OCI-LY7 (cell line): ENCODE measurements around the gene OAS1. TPM values are rescaled to one million over a fixed set of nuclear protein-coding genes. Genes with fewer than 3 reads are reported as not detected.

Source experiments
- BruUV-seq: library from RNA; stranded (reverse); fragments of 400-500 nt; replicated peaks from 2 replicates; lab custom pipeline; 2021; lab: Mats Ljungman, UMichigan
- CTCF ChIA-PET: fragments of 300-600 bp; sonication (Branson Sonifier 250); formaldehyde crosslinking; loops from one replicate; lab custom pipeline; 2022; ENCODE audit warnings: antibody characterized with exemption; ENCODE audit not compliant: unreplicated experiment; lab: Charles Lee
- POLR2A ChIA-PET: fragments of 300-600 bp; sonication (Branson Sonifier 250); formaldehyde crosslinking; loops from one replicate; lab custom pipeline; 2022; ENCODE audit warnings: antibody characterized with exemption; lab: Charles Lee
- DNase-seq: peaks from one replicate; pipeline ENCODE4 v3.0.0-alpha.2; 2015; ENCODE audit warnings: low spot score
- H2AFZ ChIP-seq: fragments of 200-600 bp; sonication (generic), shearing (Covaris generic); 2 replicates; pipeline ENCODE4 v1.6.1; 2014; ENCODE audit warnings: mild to moderate bottlenecking, antibody characterized with exemption, low read length, moderate library complexity
- H3K27ac ChIP-seq: fragments of 200-600 bp; sonication (generic); 2 replicates; pipeline ENCODE4 v1.5.1; 2014; ENCODE audit warnings: mixed run types, low read depth, mild to moderate bottlenecking, moderate library complexity, low read length, inconsistent platforms; ENCODE audit not compliant: poor library complexity, severe bottlenecking
- H3K36me3 ChIP-seq: fragments of 200-600 bp; sonication (generic); 2 replicates; pipeline ENCODE4 v1.6.1; 2014; ENCODE audit warnings: mild to moderate bottlenecking, antibody characterized with exemption, low read length, moderate library complexity, mixed read lengths; ENCODE audit not compliant: insufficient read depth
- H3K4me1 ChIP-seq: fragments of 200-600 bp; sonication (generic); 2 replicates; pipeline ENCODE4 v1.5.1; 2014; ENCODE audit warnings: mild to moderate bottlenecking, low read length; ENCODE audit not compliant: insufficient read depth, poor library complexity, severe bottlenecking
- H3K4me2 ChIP-seq: fragments of 200-600 bp; sonication (generic); 2 replicates; pipeline ENCODE4 v1.6.1; 2014; ENCODE audit warnings: mild to moderate bottlenecking, low read length
- H3K4me3 ChIP-seq: fragments of 200-600 bp; sonication (generic); 2 replicates; pipeline ENCODE4 v1.5.1; 2014; ENCODE audit warnings: mild to moderate bottlenecking, low read depth, low read length; ENCODE audit not compliant: poor library complexity, severe bottlenecking
- H3K79me2 ChIP-seq: fragments of 200-600 bp; sonication (generic); 2 replicates; pipeline ENCODE4 v1.6.1; 2016; ENCODE audit warnings: low read depth, mild to moderate bottlenecking, low read length, moderate library complexity, mixed read lengths; ENCODE audit not compliant: insufficient read depth
- H3K9me2 ChIP-seq: fragments of 200-600 bp; sonication (generic); 2 replicates; pipeline ENCODE4 v1.6.1; 2016; ENCODE audit warnings: mild to moderate bottlenecking, low read length, mixed read lengths; ENCODE audit not compliant: insufficient read depth
- H3K9me3 ChIP-seq: fragments of 200-600 bp; sonication (generic); 2 replicates; pipeline ENCODE4 v1.6.1; 2014; ENCODE audit warnings: mild to moderate bottlenecking, mixed run types, low read length, mixed read lengths
- H4K20me1 ChIP-seq: fragments of 200-600 bp; sonication (generic); 2 replicates; pipeline ENCODE4 v1.6.1; 2014; ENCODE audit warnings: mild to moderate bottlenecking, antibody characterized with exemption, low read length, moderate library complexity, mixed read lengths; ENCODE audit not compliant: insufficient read depth
- EZH2phosphoT487 ChIP-seq: fragments of 200-600 bp; sonication (generic); IDR thresholded peaks from 2 replicates; pipeline ENCODE4 v1.6.1; 2018; ENCODE audit warnings: low read depth, borderline replicate concordance, mild to moderate bottlenecking, mixed run types, antibody characterized with exemption, low read length, moderate library complexity, mixed read lengths
- intact Hi-C: fragments of 100-400 bp; cut with micrococcal nuclease; formaldehyde crosslinking; loops from one replicate; pipeline ENCODE4 v1.10.0; 2022; ENCODE audit not compliant: unreplicated experiment
- total RNA-seq, 2 experiments: library from RNA; depleted of rRNA in 1 of 2; stranded (reverse); fragments of >200 nt in 1 of 2; shearing (Covaris generic) in 1 of 2; gene quantifications; 2 replicates each; pipeline ENCODE4 v1.2.3, GENCODE V29; 2014 to 2022
- TF ChIP-seq, protein P1 (sequence below): fragments of 200-600 bp; sonication (generic); conservative IDR thresholded peaks from 2 replicates; pipeline ENCODE4 v1.5.1; 2014; ENCODE audit warnings: mild to moderate bottlenecking, antibody characterized with exemption, low read length, moderate library complexity, mixed read lengths

Gene OAS1
- total RNA-seq, 2 experiments from 2014 or later = 49.6 to 56.3 TPM

DNA sequence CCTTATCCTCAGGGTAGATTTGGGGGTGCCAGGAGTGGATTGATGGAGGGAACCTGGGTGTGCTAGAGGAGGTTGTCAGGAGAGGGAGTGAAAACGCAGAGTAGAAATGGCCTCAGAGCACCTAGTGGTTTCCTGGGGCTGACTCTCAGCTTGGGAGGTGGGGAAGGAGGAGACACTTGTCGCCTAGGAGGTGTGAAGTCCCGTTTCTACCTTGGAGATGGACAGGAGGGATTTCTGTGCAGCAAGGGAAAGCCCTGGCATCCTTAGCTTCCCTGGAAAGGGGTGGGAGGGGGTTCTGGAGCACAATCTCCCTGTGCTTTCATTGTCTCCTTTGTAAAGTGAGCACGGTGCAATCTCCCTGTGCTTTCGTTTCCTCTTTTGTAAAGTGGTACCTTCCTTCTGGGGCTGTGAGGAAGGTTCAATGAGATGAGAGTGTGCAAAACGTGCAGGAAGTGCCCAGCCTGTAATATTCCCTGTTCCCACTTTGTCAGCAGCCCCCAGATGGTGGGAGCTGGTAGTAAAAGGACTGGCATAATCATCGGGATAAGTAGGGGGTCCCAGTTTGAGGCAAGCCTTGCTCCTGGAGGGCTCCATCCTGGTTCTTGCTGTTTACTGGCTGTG is 33.1 kb downstream of the OAS1 start:
- CTCF ChIA-PET = interaction anchor here (0.6 to 0.9 kb wide), 2 partner anchors 9 to 40 kb away, joined by 3 to 5 read pairs; no protein-coding TSS in a partner anchor
- H3K4me1 ChIP-seq = peaks cover 31% of the 10 kb centered on the region
- H4K20me1 ChIP-seq = no peaks in the 10 kb centered on the region
- POLR2A ChIA-PET = interaction anchor here (0.7 to 1.8 kb wide), 4 partner anchors 9 to 39 kb away, joined by 3 to 10 read pairs (median 4); partner anchors contain the start of genes OAS1 and OAS2
- no peaks in the 10 kb centered on the region for H3K79me2 ChIP-seq
- H3K27ac ChIP-seq = peak overlapping the region; percentile 66
- no peaks in the 10 kb centered on the region for H3K9me2 ChIP-seq
- TF ChIP-seq, protein P1, sequence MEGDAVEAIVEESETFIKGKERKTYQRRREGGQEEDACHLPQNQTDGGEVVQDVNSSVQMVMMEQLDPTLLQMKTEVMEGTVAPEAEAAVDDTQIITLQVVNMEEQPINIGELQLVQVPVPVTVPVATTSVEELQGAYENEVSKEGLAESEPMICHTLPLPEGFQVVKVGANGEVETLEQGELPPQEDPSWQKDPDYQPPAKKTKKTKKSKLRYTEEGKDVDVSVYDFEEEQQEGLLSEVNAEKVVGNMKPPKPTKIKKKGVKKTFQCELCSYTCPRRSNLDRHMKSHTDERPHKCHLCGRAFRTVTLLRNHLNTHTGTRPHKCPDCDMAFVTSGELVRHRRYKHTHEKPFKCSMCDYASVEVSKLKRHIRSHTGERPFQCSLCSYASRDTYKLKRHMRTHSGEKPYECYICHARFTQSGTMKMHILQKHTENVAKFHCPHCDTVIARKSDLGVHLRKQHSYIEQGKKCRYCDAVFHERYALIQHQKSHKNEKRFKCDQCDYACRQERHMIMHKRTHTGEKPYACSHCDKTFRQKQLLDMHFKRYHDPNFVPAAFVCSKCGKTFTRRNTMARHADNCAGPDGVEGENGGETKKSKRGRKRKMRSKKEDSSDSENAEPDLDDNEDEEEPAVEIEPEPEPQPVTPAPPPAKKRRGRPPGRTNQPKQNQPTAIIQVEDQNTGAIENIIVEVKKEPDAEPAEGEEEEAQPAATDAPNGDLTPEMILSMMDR = 0 out of 2 replicates have a peak, but pooled peaks have one; percentile 20
- no peak for TF ChIP-seq EZH2phosphoT487
- H3K9me3 ChIP-seq = no peaks in the 10 kb centered on the region
- H3K36me3 ChIP-seq = no peaks in the 10 kb centered on the region
- H3K4me2 ChIP-seq = peak overlapping the region; percentile 89
- intact Hi-C loops = loop anchor here (2.0 kb wide), 2 partner anchors 33 to 39 kb away; partner anchors contain the start of genes OAS1 and OAS2
- H2AFZ ChIP-seq = peak overlapping the region; percentile 92
- H3K4me3 ChIP-seq = peak overlapping the region; percentile 71
- BruUV-seq = no TSS peak
- DNase-seq = peak; percentile 77

DNA sequence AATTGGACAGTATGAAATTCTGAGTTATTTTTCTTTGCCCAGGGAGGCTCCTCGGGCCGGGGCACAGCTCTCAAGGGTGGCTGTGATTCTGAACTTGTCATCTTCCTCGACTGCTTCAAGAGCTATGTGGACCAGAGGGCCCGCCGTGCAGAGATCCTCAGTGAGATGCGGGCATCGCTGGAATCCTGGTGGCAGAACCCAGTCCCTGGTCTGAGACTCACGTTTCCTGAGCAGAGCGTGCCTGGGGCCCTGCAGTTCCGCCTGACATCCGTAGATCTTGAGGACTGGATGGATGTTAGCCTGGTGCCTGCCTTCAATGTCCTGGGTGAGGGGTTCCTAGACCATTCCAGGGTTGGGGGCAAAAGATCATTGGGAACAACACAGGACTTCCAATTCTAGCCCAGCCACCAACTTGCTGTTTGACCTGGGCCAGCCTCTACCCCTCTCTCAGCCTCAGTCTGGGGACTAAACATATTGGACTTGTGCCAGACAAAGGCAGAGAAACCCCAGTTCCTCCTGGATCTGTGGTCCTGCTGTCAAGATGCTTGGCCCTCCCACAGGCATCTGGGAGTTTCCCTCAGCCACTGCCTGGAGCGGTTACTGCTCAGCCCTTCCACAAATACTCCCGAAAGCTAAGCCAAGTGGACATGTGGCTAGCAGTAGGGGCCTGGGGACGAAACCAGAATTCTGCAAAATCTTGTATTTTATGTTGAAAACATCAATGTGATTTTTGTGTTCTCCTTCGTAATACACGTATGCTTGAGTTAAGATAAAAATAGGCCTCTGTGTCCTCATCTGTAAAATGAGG is 35.0 kb downstream of the OAS1 start:
- Histone ChIP-seq H3K4me3 (no peak overlapping the region), H3K27ac (no peak overlapping the region), H3K4me1 (peaks cover 31% of the 10 kb centered on the region), H3K9me2 (no peaks in the 10 kb centered on the region), H2AFZ (no peak overlapping the region), H3K9me3 (no peaks in the 10 kb centered on the region), H4K20me1 (no peaks in the 10 kb centered on the region), H3K36me3 (no peaks in the 10 kb centered on the region), H3K79me2 (no peaks in the 10 kb centered on the region), H3K4me2 (no peak overlapping the region)
- ChIA-PET POLR2A (interaction anchor here (0.9 kb wide), 1 partner anchor 34 kb away, joined by 4 read pairs; no protein-coding TSS in a partner anchor), CTCF (interaction anchor here (0.6 kb wide), 1 partner anchor 22 kb away, joined by 3 read pairs; no protein-coding TSS in a partner anchor)
- TF ChIP-seq, protein P1 = no peak
- TF ChIP-seq EZH2phosphoT487 = no peak
- DNase-seq = no peak
- BruUV-seq = no TSS peak
- intact Hi-C loops = loop anchor here (2.0 kb wide), 1 partner anchor 37 kb away; the partner anchor contains the start of gene OAS2
